Thoracic aorta (tissue), 2 donors: Measurements from ENCODE around the gene METTL23. TPM values are rescaled to one million over a fixed set of nuclear protein-coding genes. Genes with fewer than 3 reads are reported as not detected.
"Not testable (repeated sequence)": the region's sequence is repeated elsewhere in the genome, so short reads cannot be mapped to it uniquely, and the experiment has no call there.

Source experiments
- ATAC-seq: fragments of 150-250 bp; one replicate; pipeline ENCODE4 v1.8.0; 2017; ENCODE audit warnings: low read depth; ENCODE audit not compliant: insufficient number of reproducible peaks, low FRiP score
- DNase-seq: peaks from one replicate; pipeline ENCODE4 v3.0.0-alpha.2; 2020; ENCODE audit warnings: low spot score
- H3K27ac ChIP-seq, 2 donors: fragments of 200-600 bp; sonication (generic); 1 replicate in 1 of 2; 2 replicates in 1 of 2; pipeline ENCODE4 v1.5.1; 2016; ENCODE audit warnings: mild to moderate bottlenecking in 2 of 2, moderate library complexity in 2 of 2
- H3K27me3 ChIP-seq: fragments of 200-600 bp; sonication (generic); replicated peaks from 2 replicates; pipeline ENCODE4 v1.6.0; 2016; ENCODE audit warnings: mild to moderate bottlenecking; ENCODE audit not compliant: insufficient read depth
- H3K36me3 ChIP-seq: fragments of 200-600 bp; sonication (generic); one replicate; pipeline ENCODE4 v1.5.1; 2016
- H3K4me1 ChIP-seq, 2 donors: fragments of 200-600 bp; sonication (generic); 1 replicate in 1 of 2; 2 replicates in 1 of 2; pipeline versions ENCODE4 v1.5.1 to v1.6.0; 2016; ENCODE audit warnings: low read depth in 2 of 2, mild to moderate bottlenecking in 1 of 2; ENCODE audit not compliant: control insufficient read depth in 1 of 2
- H3K4me3 ChIP-seq: fragments of 200-600 bp; sonication (generic); 2 replicates; pipeline ENCODE4 v1.5.1; 2016; ENCODE audit warnings: mild to moderate bottlenecking
- H3K9me3 ChIP-seq: fragments of 200-600 bp; sonication (generic); 2 replicates; pipeline ENCODE4 v1.5.1; 2016
- total RNA-seq, 2 donors: library from RNA; depleted of rRNA; stranded (reverse); fragments of >200 nt; gene quantifications; one replicate each; pipeline versions ENCODE4 v1.1.0 to v1.2.3, GENCODE V29; 2016
- TF ChIP-seq, protein P1 (sequence below): fragments of 200-600 bp; sonication (generic); IDR thresholded peaks from one replicate; pipeline ENCODE4 v1.5.1; 2019; ENCODE audit warnings: antibody characterized with exemption

The METTL23 gene
- total RNA-seq, 2 donors from 2014 or later = 12.1 to 42.5 TPM

DNA sequence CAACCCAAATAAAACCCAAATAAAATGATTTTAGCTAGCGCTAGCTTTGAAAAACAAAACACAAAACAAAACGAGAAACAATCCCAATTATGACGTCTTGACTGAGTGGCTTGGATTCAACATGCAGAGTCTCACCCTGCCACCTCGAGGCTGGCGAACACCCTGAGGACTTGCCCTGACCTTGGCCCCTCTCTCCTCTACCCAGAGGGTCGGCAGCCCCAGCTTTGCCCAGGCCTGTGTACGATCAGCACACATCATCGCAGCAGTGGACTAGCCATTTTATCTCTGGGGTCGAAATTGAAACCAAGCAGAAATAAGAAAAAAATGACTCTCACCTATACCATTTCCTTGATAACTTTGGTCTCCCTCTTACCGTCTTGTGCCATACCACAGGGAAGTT, 5.2 kb upstream of the METTL23 start:
- no peaks in the 10 kb centered on the region for H3K27me3 ChIP-seq
- ATAC-seq (no peak), DNase-seq (no peak)
- H3K4me1 ChIP-seq = peaks cover 18 to 46% of the 10 kb centered on the region in 2 donors
- TF ChIP-seq, protein P1, sequence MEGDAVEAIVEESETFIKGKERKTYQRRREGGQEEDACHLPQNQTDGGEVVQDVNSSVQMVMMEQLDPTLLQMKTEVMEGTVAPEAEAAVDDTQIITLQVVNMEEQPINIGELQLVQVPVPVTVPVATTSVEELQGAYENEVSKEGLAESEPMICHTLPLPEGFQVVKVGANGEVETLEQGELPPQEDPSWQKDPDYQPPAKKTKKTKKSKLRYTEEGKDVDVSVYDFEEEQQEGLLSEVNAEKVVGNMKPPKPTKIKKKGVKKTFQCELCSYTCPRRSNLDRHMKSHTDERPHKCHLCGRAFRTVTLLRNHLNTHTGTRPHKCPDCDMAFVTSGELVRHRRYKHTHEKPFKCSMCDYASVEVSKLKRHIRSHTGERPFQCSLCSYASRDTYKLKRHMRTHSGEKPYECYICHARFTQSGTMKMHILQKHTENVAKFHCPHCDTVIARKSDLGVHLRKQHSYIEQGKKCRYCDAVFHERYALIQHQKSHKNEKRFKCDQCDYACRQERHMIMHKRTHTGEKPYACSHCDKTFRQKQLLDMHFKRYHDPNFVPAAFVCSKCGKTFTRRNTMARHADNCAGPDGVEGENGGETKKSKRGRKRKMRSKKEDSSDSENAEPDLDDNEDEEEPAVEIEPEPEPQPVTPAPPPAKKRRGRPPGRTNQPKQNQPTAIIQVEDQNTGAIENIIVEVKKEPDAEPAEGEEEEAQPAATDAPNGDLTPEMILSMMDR = no peak
- H3K4me3 ChIP-seq = no peak overlapping the region
- H3K27ac ChIP-seq = no peak overlapping the region
- H3K36me3 ChIP-seq = peaks cover 66% of the 10 kb centered on the region
- no peaks in the 10 kb centered on the region for H3K9me3 ChIP-seq

DNA sequence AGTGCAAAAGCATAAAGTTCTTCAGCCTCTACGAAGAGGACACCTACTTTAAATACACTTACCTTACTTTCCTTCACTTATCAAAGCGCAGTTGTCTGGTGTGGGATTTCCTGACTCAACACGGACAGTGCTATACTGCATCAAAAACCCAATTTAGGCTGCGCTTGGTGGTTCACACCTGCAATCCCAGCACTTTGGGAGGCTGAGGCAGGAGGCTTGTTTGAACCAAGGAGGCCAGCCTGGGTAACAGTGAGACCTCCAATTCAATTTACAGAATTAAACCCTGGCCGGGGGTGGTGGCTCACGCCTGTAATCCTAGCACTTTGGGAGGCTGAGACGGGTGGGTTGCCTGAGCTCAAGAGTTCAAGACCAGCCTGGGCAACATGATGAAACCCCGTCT, 4.4 kb upstream of the METTL23 start:
- peaks cover 18 to 39% of the 10 kb centered on the region in 2 donors for H3K4me1 ChIP-seq
- peaks cover 62% of the 10 kb centered on the region for H3K36me3 ChIP-seq

DNA sequence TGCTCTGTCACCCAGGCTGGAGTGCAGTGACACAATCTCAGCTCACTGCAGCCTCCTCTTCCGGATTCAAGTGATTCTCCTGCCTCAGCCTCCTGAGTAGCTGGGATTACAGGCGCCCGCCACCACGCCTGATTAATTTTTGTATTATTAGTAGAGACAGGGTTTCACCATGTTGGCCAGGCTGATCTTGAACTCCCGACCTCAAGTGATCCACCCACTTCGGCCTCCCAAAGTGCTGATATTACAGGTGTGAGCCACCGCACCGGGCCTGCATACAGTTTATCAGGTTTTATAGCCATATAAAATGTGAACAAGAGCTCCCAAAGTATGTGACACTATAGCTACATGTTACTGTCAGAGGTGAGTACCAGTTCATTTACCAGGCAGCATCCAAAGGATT, 3.7 kb upstream of the METTL23 start:
- H3K9me3 ChIP-seq, ATAC-seq, H3K27me3 ChIP-seq, DNase-seq, H3K4me3 ChIP-seq, H3K27ac ChIP-seq: not testable (repeated sequence)
- peaks cover 56% of the 10 kb centered on the region for H3K36me3 ChIP-seq
- H3K4me1 ChIP-seq = peaks cover 25 to 44% of the 10 kb centered on the region in 2 donors

More for the DNA sequence above, 4.4 kb upstream of the METTL23 start:
- TF ChIP-seq, protein P1 = no peak
- Histone ChIP-seq H3K27ac (no peak overlapping the region), H3K4me3 (no peak overlapping the region), H3K9me3 (no peaks in the 10 kb centered on the region), H3K27me3 (no peaks in the 10 kb centered on the region)
- ATAC-seq = no peak
- DNase-seq = no peak

DNA sequence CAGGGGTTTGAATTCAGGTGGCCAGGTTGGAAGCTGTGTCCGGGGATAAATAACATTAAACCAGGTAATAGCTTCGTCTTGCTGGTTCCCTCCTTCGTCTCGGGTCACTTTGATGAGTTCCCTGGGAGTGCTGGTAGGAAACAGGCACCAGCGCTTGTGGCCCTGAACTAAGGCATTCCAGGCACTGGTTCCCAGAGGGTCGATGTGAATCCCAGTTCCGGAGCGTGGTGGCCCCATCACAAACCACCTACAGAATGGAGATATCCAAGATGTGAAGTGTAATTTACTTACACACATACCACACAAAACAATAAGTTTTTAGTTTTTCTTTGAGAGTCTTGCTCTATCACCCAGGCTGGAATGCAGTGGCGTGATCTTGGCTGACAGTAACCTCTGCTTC, 2.8 kb upstream of the METTL23 start:
- H3K4me1 ChIP-seq = peaks cover 27 to 50% of the 10 kb centered on the region in 2 donors
- peak overlapping the region; percentile 6 for H3K4me3 ChIP-seq
- no peaks in the 10 kb centered on the region for H3K9me3 ChIP-seq
- no peak overlapping the region for H3K27ac ChIP-seq
- H3K27me3 ChIP-seq = no peaks in the 10 kb centered on the region
- DNase-seq (no peak), ATAC-seq (no peak)
- H3K36me3 ChIP-seq = peaks cover 48% of the 10 kb centered on the region
- TF ChIP-seq, protein P1 = no peak

DNA sequence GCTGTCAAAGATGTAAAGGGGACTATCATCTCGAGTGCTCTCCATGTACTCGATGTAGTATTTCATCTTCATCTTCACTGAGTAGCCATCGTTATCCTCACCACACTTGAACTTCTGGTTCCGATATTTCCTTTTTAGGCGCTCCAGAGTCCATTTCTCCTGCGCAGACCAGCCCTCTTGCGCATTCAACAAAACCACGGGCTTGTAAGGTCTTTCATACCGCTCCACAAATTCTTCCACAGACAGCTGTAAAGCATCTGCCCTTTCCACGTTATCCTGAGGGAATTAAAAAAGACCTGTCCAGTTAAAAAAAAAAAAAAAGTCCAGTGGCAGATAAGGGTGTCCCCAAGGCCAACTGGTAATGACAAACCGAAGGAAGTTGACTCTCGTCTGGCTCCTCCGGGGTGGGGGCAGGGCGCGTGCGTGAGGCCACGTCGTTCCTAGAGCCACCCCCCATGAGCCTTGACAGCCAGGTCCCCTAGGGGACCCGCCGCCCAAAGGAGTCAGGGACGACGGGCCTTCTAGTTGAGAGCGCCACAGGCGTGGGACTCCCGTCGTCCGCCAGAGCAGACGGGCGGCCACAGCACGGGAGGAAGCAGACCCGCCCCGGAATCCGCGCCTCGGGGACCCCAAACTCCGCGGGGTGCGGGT, 934 bp upstream of the METTL23 start:
- Histone ChIP-seq H3K27ac (peak overlapping the region; percentile 99 to 100), H3K27me3 (no peaks in the 10 kb centered on the region), H3K4me3 (peak overlapping the region; percentile 96), H3K36me3 (peaks cover 29% of the 10 kb centered on the region), H3K4me1 (peaks cover 32 to 62% of the 10 kb centered on the region in 2 donors), H3K9me3 (no peaks in the 10 kb centered on the region)
- peak; percentile 51 for DNase-seq
- peak; percentile 38 for ATAC-seq
- TF ChIP-seq, protein P1 = no peak
